ENCODE data around the gene NTN1.
A peak's percentile ranks its signal among the peaks of the same experiment; 100 is the strongest.

Gene NTN1

GRCh38 chr17:9006175-9006767 lies 15.0 kb upstream of the NTN1 start:
- DNase-seq: no peak

DNA sequence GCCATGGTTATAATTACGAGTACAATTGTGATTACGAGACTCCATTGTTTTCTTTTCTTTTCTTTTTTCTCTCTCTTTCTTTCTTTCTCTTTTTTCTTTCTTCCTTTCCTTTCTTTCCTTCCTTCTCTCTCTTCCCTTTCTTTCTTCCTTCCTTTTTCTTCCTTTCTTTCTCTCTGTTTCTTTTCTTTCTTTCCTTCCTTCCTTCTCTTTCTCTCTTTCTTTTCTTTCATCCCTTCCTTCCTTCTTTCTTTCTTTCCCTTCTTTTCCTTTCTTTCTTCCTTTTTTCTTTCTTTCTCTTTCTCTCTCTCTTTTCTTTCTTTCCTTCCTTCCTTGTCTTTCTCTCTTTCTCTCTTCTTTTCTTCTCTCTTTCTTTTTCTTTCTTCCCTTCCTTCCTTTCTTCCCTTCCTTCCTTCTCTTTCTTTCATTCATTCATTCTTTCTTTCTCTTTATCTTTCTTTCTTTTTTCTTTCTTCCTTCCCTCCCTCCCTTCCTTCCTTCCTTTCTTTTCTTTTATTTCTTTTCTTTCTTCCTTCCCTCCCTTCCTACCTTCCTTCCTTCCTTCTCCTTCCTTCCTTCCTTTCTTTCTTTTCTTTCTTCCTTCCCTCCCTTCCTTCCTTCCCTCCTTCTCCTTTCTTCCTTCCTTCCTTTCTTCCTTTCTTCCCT lies 14.1 kb upstream of the NTN1 start:
- no peak for DNase-seq

- no peak for DNase-seq
Observed at GRCh38 chr17:9009096-9009495, 12.2 kb upstream of the NTN1 start.

DNA sequence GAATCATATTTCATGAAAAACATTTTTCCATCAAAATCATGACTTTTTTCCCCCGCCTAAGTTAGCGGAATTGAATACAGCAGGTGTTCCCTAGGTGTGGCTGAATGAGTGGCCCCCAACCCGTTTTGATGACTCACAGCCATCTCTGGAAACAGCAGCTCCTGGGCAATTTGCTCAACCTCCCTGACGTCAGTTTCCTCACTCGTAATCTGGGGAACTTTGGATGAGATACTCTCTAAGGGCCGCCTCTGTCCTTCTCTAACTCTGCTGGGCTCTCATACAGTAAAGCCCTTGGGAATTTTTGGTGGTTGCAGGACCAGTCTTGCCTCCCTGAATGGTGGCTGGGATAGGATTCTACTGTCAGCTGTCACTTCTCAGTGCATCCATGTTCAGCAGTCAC lies 11.6 kb upstream of the NTN1 start:
- DNase-seq: no peak

DNA sequence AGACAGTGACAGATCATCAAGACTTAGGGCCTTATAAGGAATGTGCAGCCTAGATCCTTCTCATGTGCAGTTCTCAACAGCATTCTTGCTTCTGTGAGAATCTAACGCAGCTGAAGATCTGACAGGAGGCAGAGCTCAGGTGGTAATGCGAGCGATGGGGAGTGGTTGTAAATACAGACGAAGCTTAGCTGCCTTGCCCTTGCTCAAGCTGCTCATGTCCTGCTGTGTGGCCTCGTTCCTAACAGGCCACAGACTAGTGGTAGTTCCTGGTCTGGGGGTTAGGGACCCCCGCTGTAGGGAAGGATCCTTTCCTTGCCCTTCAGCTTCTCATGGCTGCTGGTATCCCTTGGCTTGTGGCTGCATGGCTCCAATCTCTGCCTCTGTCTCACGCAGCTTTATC lies 10.3 kb upstream of the NTN1 start:
- no peak for DNase-seq

DNA sequence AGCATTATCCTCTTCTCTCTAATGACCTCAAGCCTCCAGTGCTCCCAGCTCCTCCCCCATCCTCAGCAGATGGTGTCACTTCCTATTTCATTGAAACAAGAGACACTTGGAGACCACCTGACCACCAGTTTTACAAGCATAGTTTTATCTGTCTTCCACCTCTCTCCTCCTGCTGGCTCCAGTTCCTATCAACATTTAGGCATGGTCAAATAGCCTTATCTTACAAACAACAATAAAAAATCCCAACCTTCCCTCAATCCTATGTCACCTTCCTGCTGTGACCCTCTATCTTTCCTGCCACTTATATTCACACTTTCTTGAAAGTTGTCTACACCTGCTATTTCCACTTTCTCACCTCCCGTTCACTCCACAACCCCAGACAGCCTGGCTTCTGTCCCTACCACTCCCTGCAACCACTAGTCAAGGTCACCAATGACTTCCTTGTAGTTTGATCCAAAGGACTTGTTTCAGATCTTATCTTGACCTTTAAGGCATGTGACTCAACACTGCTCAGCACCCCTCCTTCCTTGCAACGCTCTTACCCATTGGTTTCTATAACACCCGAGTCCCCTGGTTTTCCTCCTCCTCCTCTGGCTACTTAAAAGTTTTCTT lies 4.3 kb upstream of the NTN1 start:
- no peak for DNase-seq

GRCh38 chr17:9018726-9019125 lies 2.6 kb upstream of the NTN1 start:
- DNase-seq: no peak

DNA sequence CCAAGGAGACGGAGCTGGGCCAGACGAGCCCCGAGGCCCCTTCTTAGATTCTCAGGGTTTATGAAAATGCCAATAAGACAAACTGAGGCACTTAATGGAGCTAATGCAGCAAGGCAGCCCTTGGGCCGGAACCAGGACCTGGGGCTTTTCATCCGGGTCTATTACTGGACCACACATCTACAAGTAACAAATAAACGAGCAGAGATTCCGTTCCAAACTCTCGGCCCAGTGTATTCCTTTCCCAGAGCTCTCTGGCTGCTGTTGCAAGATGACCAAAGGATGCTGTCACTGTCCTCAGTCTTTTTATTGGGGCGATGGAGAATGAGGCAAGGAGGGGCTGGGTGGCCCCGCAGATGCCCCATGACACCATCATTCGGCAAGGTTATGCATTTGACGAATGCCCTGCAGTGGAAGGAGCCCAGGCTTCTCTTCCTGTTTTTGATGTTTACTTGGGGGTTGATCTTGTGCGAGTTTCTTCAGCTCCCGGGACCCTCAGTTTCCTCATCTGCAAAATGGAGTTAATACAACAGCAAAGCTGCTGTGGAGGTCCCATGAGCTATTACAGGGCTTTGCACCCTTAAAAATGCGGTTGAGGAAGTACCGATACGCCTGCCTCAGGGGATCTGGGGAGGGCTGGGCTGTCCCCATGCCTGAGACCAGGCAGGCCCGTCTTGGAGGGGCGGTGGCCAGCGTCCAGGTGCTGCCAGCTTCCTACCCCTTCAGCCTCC lies 1.1 kb upstream of the NTN1 start:
- DNase-seq: no peak

- DNase-seq: no peak
Observed at GRCh38 chr17:9020824-9021157, 519 bp upstream of the NTN1 start.

- peak; percentile 35 for DNase-seq
Observed at GRCh38 chr17:9021992-9022572, 772 bp downstream of the NTN1 start.

DNA sequence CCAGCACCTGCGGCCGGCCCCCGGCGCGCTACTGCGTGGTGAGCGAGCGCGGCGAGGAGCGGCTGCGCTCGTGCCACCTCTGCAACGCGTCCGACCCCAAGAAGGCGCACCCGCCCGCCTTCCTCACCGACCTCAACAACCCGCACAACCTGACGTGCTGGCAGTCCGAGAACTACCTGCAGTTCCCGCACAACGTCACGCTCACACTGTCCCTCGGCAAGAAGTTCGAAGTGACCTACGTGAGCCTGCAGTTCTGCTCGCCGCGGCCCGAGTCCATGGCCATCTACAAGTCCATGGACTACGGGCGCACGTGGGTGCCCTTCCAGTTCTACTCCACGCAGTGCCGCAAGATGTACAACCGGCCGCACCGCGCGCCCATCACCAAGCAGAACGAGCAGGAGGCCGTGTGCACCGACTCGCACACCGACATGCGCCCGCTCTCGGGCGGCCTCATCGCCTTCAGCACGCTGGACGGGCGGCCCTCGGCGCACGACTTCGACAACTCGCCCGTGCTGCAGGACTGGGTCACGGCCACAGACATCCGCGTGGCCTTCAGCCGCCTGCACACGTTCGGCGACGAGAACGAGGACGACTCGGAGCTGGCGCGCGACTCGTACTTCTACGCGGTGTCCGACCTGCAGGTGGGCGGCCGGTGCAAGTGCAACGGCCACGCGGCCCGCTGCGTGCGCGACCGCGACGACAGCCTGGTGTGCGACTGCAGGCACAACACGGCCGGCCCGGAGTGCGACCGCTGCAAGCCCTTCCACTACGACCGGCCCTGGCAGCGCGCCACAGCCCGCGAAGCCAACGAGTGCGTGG lies 1.5 kb downstream of the NTN1 start:
- DNase-seq: peak; percentile 37

GRCh38 chr17:9023392-9024218 lies 2.3 kb downstream of the NTN1 start:
- no peak for DNase-seq

DNA sequence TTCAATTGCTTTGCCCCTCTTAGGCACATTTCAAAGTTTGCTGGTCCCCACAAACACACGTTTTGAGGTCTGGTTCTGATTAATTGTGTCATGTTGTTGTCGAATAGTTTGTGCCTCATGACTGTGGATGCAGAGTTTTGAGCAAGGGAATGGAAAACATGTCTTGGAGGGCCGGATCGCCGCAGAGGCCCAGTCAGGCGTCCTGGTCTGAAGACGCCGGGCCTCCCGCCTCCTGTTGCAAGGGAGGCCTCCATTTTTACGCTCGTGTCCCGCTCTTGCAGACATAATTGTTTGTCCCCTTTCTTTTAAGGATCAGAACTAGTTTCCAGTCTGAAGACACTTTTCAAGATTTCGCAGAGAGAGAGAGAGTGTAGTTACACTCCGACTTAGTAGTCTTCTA lies 3.2 kb downstream of the NTN1 start:
- DNase-seq: no peak

GRCh38 chr17:9026741-9027140 lies 5.4 kb downstream of the NTN1 start:
- DNase-seq: no peak

GRCh38 chr17:9028202-9028987 lies 7.1 kb downstream of the NTN1 start:
- no peak for DNase-seq

- DNase-seq: no peak
Observed at GRCh38 chr17:9028988-9029570, 7.8 kb downstream of the NTN1 start.

- no peak for DNase-seq
Observed at GRCh38 chr17:9032151-9032550, 10.8 kb downstream of the NTN1 start.

GRCh38 chr17:9032583-9032982 lies 11.3 kb downstream of the NTN1 start:
- DNase-seq: no peak

DNA sequence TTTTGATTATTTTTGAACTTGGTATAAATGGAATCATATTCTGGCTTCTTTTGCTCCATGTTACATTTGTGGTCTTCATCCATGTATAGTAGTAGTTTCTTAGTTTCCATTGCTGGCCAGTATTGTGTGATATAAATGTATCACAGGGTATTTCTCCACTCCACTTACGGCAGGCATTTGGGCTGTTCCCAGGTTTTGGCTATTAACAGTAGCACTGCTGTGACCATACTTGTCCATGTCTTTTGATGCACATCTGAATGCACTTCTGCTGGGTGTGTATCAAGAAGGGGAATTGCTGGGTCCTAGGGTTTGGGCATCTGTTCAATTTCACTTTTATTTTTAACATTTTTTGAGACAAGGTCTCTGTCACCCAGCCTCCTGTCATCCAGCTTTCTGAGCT lies 13.9 kb downstream of the NTN1 start:
- no peak for DNase-seq

- no peak for DNase-seq
Observed at GRCh38 chr17:9036336-9036735, 15.0 kb downstream of the NTN1 start.

GRCh38 chr17:9037736-9038135 lies 16.4 kb downstream of the NTN1 start:
- DNase-seq: no peak

All from stimulated activated CD4-positive, alpha-beta T cell treated with anti-CD3 and anti-CD28 coated beads, Interleukin-15, amount 100 ng/mL, for 24 hours (primary cell).